ENCODE data around the gene NDEL1. TPM values are rescaled to one million over a fixed set of nuclear protein-coding genes. Genes with fewer than 3 reads are reported as not detected.

NDEL1 gene
- total and polyA plus RNA-seq, 4 donors = 15.3 to 52.3 (median 35.4) TPM

DNA sequence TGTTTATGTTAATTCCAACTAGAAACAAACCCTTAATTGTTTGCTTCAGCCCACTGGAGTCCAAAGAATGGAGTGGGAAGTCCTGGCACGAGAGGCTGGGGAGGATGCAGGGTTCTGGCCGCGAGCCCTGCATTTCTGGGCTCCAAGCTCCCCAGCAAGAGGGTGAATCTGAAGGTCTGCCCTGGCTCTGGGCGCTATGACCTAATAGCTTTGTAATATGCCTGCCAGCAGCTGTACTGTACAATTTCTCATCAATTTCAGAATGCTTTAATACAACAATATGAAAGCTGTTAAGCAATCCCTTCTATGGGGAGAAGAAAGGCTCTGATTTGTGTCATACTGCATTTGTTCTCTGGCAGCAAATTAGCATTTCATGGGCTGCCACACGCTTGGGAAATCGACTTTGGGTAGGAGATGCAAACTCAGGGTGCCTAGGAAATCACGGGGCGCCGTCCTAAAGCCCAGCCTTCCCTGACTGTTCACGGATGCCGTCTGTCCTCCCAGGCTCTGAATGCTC lies 43.8 kb downstream of the NDEL1 start:
- Histone ChIP-seq H3K9me3 (ENCODE audit: control insufficient read depth in 4 of 4, low read length in 3 of 4) (no peaks in the 10 kb centered on the region), H3K27me3 (ENCODE audit: control insufficient read depth in 4 of 4, insufficient read depth in 4 of 4, low read length in 3 of 4) (no peaks in the 10 kb centered on the region), H3K4me3 (ENCODE audit: low read depth in 1 of 3, low read length in 3 of 3) (no peak overlapping the region), H3K9ac (ENCODE audit: low read depth in 1 of 2, low read length in 2 of 2) (no peak overlapping the region), H3K36me3 (ENCODE audit: control insufficient read depth in 4 of 4, insufficient read depth in 3 of 4, low read depth in 1 of 4, low read length in 3 of 4) (peaks cover 0 to 48% (median 32%) of the 10 kb centered on the region in 4 donors), H3K4me1 (ENCODE audit: control insufficient read depth in 4 of 4, insufficient read depth in 4 of 4, low read length in 3 of 4) (peaks cover 3 to 23% (median 16%) of the 10 kb centered on the region in 4 donors), H3K27ac (ENCODE audit: low read depth in 1 of 2, low read length in 2 of 2) (no peak overlapping the region)
- 72% methylated on average over 11 of the region's 11 CpGs for WGBS
- DNase-seq (ENCODE audit: low spot score) = no peak
- TF ChIP-seq EGR1 (IDR thresholded peaks at IDR 0.05; ENCODE audit: low read depth in 2 of 2) (no peak), JUND (IDR thresholded peaks at IDR 0.05) (no peak), GABPA (IDR thresholded peaks at IDR 0.05 in 1 of 2, conservative IDR thresholded peaks at IDR 0.05 in 1 of 2) (no peak), FOXA1 (IDR thresholded peaks at IDR 0.05) (no peak), TAF1 (conservative IDR thresholded peaks at IDR 0.05) (no peak), RAD21 (IDR thresholded peaks at IDR 0.05) (no peak), HNF4A (conservative IDR thresholded peaks at IDR 0.05) (no peak), FOXA2 (IDR thresholded peaks at IDR 0.05) (no peak), SP1 (IDR thresholded peaks at IDR 0.05) (no peak)
- TF ChIP-seq, protein P1, sequence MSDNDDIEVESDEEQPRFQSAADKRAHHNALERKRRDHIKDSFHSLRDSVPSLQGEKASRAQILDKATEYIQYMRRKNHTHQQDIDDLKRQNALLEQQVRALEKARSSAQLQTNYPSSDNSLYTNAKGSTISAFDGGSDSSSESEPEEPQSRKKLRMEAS (IDR thresholded peaks at IDR 0.05) = no peak
- TF ChIP-seq, protein P2, sequence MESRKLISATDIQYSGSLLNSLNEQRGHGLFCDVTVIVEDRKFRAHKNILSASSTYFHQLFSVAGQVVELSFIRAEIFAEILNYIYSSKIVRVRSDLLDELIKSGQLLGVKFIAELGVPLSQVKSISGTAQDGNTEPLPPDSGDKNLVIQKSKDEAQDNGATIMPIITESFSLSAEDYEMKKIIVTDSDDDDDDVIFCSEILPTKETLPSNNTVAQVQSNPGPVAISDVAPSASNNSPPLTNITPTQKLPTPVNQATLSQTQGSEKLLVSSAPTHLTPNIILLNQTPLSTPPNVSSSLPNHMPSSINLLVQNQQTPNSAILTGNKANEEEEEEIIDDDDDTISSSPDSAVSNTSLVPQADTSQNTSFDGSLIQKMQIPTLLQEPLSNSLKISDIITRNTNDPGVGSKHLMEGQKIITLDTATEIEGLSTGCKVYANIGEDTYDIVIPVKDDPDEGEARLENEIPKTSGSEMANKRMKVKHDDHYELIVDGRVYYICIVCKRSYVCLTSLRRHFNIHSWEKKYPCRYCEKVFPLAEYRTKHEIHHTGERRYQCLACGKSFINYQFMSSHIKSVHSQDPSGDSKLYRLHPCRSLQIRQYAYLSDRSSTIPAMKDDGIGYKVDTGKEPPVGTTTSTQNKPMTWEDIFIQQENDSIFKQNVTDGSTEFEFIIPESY (IDR thresholded peaks at IDR 0.05) = no peak
- TF ChIP-seq, protein P3, sequence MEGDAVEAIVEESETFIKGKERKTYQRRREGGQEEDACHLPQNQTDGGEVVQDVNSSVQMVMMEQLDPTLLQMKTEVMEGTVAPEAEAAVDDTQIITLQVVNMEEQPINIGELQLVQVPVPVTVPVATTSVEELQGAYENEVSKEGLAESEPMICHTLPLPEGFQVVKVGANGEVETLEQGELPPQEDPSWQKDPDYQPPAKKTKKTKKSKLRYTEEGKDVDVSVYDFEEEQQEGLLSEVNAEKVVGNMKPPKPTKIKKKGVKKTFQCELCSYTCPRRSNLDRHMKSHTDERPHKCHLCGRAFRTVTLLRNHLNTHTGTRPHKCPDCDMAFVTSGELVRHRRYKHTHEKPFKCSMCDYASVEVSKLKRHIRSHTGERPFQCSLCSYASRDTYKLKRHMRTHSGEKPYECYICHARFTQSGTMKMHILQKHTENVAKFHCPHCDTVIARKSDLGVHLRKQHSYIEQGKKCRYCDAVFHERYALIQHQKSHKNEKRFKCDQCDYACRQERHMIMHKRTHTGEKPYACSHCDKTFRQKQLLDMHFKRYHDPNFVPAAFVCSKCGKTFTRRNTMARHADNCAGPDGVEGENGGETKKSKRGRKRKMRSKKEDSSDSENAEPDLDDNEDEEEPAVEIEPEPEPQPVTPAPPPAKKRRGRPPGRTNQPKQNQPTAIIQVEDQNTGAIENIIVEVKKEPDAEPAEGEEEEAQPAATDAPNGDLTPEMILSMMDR (IDR thresholded peaks at IDR 0.05; ENCODE audit: low read depth, low read length, missing input control) = no peak

DNA sequence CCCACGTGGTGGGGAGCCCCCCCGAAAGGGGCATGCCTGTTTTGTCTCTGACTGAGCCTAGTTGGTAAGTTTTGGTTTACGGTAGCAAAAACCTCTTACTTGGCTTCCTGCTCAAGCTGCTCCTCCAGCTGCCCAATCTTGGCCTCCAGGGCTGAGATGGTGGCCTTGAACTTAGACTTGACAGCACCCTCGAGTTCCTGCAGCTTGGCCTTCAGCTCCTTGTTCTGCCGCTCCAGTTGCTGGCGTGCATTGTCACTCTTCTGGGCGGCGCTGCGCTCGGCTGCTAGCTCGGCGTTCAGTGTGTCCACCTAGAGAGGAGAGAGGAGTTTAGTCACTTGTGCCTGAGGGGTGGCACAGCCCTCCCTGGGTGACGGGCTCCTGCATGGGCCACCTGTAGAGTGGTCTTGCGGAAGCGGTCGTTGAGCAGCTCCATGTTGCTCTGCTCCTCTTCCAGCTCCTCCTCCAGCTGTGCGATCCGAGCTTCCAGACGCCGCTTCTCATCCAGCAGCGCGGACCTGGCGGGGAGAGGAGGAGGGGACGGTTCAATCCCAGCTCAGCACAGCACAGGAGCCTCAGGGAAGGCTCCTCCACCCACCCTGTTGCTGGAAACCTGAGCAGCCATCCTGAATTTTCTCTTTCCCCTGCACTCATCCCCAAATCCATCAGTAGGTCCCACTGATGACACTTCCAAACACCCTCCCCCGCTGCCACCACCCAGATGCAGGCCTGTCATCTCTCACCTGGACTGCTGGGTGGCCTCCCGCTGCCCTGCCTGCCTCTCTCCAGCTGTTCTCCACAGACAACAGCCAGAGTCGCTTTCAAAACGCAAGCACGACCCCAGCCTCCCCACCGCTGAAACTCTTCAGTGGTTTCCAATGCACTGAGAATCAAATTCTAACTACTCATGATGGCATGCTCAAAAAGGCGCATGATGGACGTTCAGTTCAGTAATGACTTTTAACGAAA lies 44.6 kb downstream of the NDEL1 start:
- Histone ChIP-seq H3K36me3 (ENCODE audit: control insufficient read depth in 4 of 4, insufficient read depth in 3 of 4, low read depth in 1 of 4, low read length in 3 of 4) (peaks cover 0 to 42% (median 26%) of the 10 kb centered on the region in 4 donors), H3K4me3 (ENCODE audit: low read depth in 1 of 3, low read length in 3 of 3) (no peak overlapping the region), H3K27ac (ENCODE audit: low read depth in 1 of 2, low read length in 2 of 2) (no peak overlapping the region), H3K27me3 (ENCODE audit: control insufficient read depth in 4 of 4, insufficient read depth in 4 of 4, low read length in 3 of 4) (no peaks in the 10 kb centered on the region), H3K4me1 (ENCODE audit: control insufficient read depth in 4 of 4, insufficient read depth in 4 of 4, low read length in 3 of 4) (peaks cover 3 to 23% (median 16%) of the 10 kb centered on the region in 4 donors), H3K9ac (ENCODE audit: low read depth in 1 of 2, low read length in 2 of 2) (no peak overlapping the region), H3K9me3 (ENCODE audit: control insufficient read depth in 4 of 4, low read length in 3 of 4) (no peaks in the 10 kb centered on the region)
- no peak for TF ChIP-seq RXRA (IDR thresholded peaks at IDR 0.05)
- no peak for TF ChIP-seq SP1 (IDR thresholded peaks at IDR 0.05)
- TF ChIP-seq, protein P2 (IDR thresholded peaks at IDR 0.05) = no peak
- TF ChIP-seq, protein P3 (IDR thresholded peaks at IDR 0.05; ENCODE audit: low read depth, low read length, missing input control) = no peak
- 92% methylated on average over 33 of the region's 33 CpGs for WGBS
- no peak for DNase-seq (ENCODE audit: low spot score)
